HCT116 (cell line): ENCODE results near the gene TRIL. TPM values are rescaled to one million over a fixed set of nuclear protein-coding genes. Genes with fewer than 3 reads are reported as not detected.

Source experiments
- ATAC-seq: fragments of 200-7000 bp; cut with Tn5 transposase; 2 replicates; pipeline ENCODE4 v1.9.1; 2020; ENCODE audit warnings: mild to moderate bottlenecking, moderate library complexity
- BruUV-seq: library from RNA; stranded (reverse); fragments of 400-500 nt; replicated peaks from 2 replicates; lab custom pipeline; 2021; lab: Mats Ljungman, UMichigan
- CTCF ChIA-PET: fragments of 300-600 bp; sonication (Branson Sonifier 250); formaldehyde crosslinking; loops from one replicate; lab custom pipeline; 2021; ENCODE audit warnings: antibody characterized with exemption; lab: Charles Lee
- POLR2A ChIA-PET: fragments of 300-600, 350-600 bp; sonication (Branson Sonifier 250); formaldehyde crosslinking; loops from one replicate; lab custom pipeline; 2021; ENCODE audit warnings: antibody characterized with exemption; lab: Charles Lee
- RAD21 ChIA-PET, 2 experiments: fragments of 300-600 bp; sonication (Branson Sonifier 250); formaldehyde crosslinking; loops; one replicate each; lab custom pipeline; 2023; ENCODE audit warnings: low total read pairs in 2 of 2; ENCODE audit not compliant: uncharacterized antibody in 2 of 2, unreplicated experiment in 2 of 2, low non-redundant PET in 1 of 2; lab: Charles Lee
- DNase-seq: peaks from one replicate; pipeline ENCODE4 v3.0.0-alpha.2; 2010; ENCODE audit warnings: low read depth, low spot score
- H2AFZ ChIP-seq: fragments of 200-600 bp; shearing (Covaris generic), sonication (generic); 2 replicates; pipeline ENCODE4 v1.6.1; 2017; ENCODE audit warnings: low read depth, mixed run types, mixed read lengths, antibody characterized with exemption, low read length; ENCODE audit not compliant: poor library complexity, severe bottlenecking
- H3K27ac ChIP-seq: 2 replicates; pipeline ENCODE4 v1.5.1; 2012; ENCODE audit warnings: low read depth, low read length
- H3K27me3 ChIP-seq: fragments of 200-600 bp; sonication (generic); 2 replicates; pipeline ENCODE4 v1.6.1; 2016; ENCODE audit warnings: mixed run types, low read length, mixed read lengths; ENCODE audit not compliant: insufficient read depth
- H3K36me3 ChIP-seq, 2 experiments: fragments of 200-500 bp in 1 of 2; fragments of 200-600 bp in 1 of 2; sonication (Bioruptor generic) in 1 of 2; sonication (generic) in 1 of 2; 2 replicates each; pipeline versions ENCODE4 v1.5.1 to v1.6.1; 2014 to 2016; ENCODE audit warnings: low read length in 2 of 2, inconsistent platforms in 1 of 2, mixed read lengths in 1 of 2, mixed run types in 1 of 2; ENCODE audit not compliant: insufficient read depth in 2 of 2, control insufficient read depth in 1 of 2
- H3K4me1 ChIP-seq, 2 experiments: fragments of 200-600 bp in 1 of 2; sonication (generic) in 1 of 2; 2 replicates each; pipeline versions ENCODE4 v1.5.1 to v1.6.1; 2012 to 2017; ENCODE audit warnings: low read length in 2 of 2, inconsistent platforms in 1 of 2, mild to moderate bottlenecking in 1 of 2, mixed read lengths in 1 of 2, mixed run types in 1 of 2, moderate library complexity in 1 of 2; ENCODE audit not compliant: insufficient read depth in 2 of 2, control insufficient read depth in 1 of 2
- H3K4me2 ChIP-seq: fragments of 200-600 bp; sonication (generic); 2 replicates; pipeline ENCODE4 v1.6.1; 2017; ENCODE audit warnings: mixed run types, low read length, mixed read lengths
- H3K4me3 ChIP-seq, 2 experiments: fragments of 200-600 bp in 1 of 2; sonication (generic) in 1 of 2; replicated peaks in 1 of 2; 2 replicates each; pipeline ENCODE4 v1.5.1; 2011 to 2016; ENCODE audit warnings: low read length in 2 of 2, control low read depth in 1 of 2, low read depth in 1 of 2, mild to moderate bottlenecking in 1 of 2, mixed read lengths in 1 of 2, mixed run types in 1 of 2
- H3K79me2 ChIP-seq: fragments of 200-600 bp; sonication (generic); 2 replicates; pipeline ENCODE4 v1.6.1; 2017; ENCODE audit warnings: mild to moderate bottlenecking, mixed run types, low read length, moderate library complexity, mixed read lengths; ENCODE audit not compliant: insufficient read depth
- H3K9ac ChIP-seq: fragments of 200-600 bp; sonication (generic); 2 replicates; pipeline ENCODE4 v1.6.1; 2016; ENCODE audit warnings: low read length, mixed read lengths
- H3K9me2 ChIP-seq: fragments of 200-600 bp; sonication (generic), shearing (Covaris generic); 2 replicates; pipeline ENCODE4 v1.6.1; 2017; ENCODE audit warnings: mixed run types, mild to moderate bottlenecking, moderate library complexity; ENCODE audit not compliant: insufficient read depth
- H3K9me3 ChIP-seq, 2 experiments: fragments of 200-500 bp in 1 of 2; fragments of 200-600 bp in 1 of 2; sonication (Bioruptor generic) in 1 of 2; sonication (generic) in 1 of 2; 2 replicates each; pipeline ENCODE4 v1.6.1; 2014 to 2017; ENCODE audit warnings: low read length in 2 of 2, mixed read lengths in 2 of 2, inconsistent platforms in 1 of 2, low read depth in 1 of 2, mild to moderate bottlenecking in 1 of 2, mixed run types in 1 of 2, moderate library complexity in 1 of 2; ENCODE audit not compliant: control insufficient read depth in 1 of 2, insufficient read depth in 1 of 2
- H4K20me1 ChIP-seq: fragments of 200-600 bp; sonication (generic), shearing (Covaris generic); 2 replicates; pipeline ENCODE4 v1.6.1; 2017; ENCODE audit warnings: mixed run types, mild to moderate bottlenecking, moderate library complexity; ENCODE audit not compliant: insufficient read depth
- ATF3 ChIP-seq: IDR thresholded peaks from 2 replicates; pipeline ENCODE4 v1.6.1; 2012
- CBX3 ChIP-seq: IDR thresholded peaks from 2 replicates; pipeline ENCODE4 v1.6.1; 2012; ENCODE audit warnings: low read depth
- CEBPB ChIP-seq: IDR thresholded peaks from 2 replicates; pipeline ENCODE4 v1.6.1; 2012; ENCODE audit warnings: low read depth
- ELF1 ChIP-seq: IDR thresholded peaks from 2 replicates; pipeline ENCODE4 v1.6.1; 2012; ENCODE audit warnings: low read depth, borderline replicate concordance
- EZH2phosphoT487 ChIP-seq: fragments of 200-600 bp; IDR thresholded peaks from 2 replicates; pipeline ENCODE4 v1.6.1; 2018; ENCODE audit warnings: antibody characterized with exemption, borderline replicate concordance
- FOSL1 ChIP-seq: IDR thresholded peaks from 2 replicates; pipeline ENCODE4 v1.6.1; 2012; ENCODE audit warnings: low read depth
- JUND ChIP-seq: IDR thresholded peaks from 2 replicates; pipeline ENCODE4 v1.6.1; 2012
- POLR2A ChIP-seq: IDR thresholded peaks from 2 replicates; pipeline ENCODE4 v1.7.0; 2011; ENCODE audit warnings: borderline replicate concordance; ENCODE audit not compliant: insufficient read depth, insufficient read length; ENCODE audit errors: extremely low read depth
- POLR2AphosphoS5 ChIP-seq: IDR thresholded peaks from 2 replicates; pipeline ENCODE4 v1.6.1; 2011; ENCODE audit warnings: mild to moderate bottlenecking, low read depth, low read length, moderate library complexity
- RAD21 ChIP-seq: IDR thresholded peaks from 2 replicates; pipeline ENCODE4 v1.6.1; 2012; ENCODE audit warnings: low read depth, mild to moderate bottlenecking
- SIN3A ChIP-seq: IDR thresholded peaks from 2 replicates; pipeline ENCODE4 v1.6.1; 2012; ENCODE audit warnings: low read depth
- SP1 ChIP-seq: IDR thresholded peaks from 2 replicates; pipeline ENCODE4 v1.6.1; 2012; ENCODE audit warnings: low read depth
- SRF ChIP-seq: IDR thresholded peaks from 2 replicates; pipeline ENCODE4 v1.6.1; 2012; ENCODE audit warnings: low read depth
- TCF7L2 ChIP-seq: IDR thresholded peaks from 2 replicates; pipeline ENCODE4 v1.7.0; 2011; ENCODE audit warnings: borderline replicate concordance, inconsistent platforms; ENCODE audit not compliant: insufficient read depth, insufficient read length; ENCODE audit errors: extremely low read depth
- YY1 ChIP-seq: IDR thresholded peaks from 2 replicates; pipeline ENCODE4 v1.6.1; 2011; ENCODE audit warnings: low read length, low read depth, moderate library complexity, mild to moderate bottlenecking; ENCODE audit not compliant: insufficient replicate concordance; ENCODE audit errors: extremely low read depth
- ZFX ChIP-seq: fragments of 450-650 bp; IDR thresholded peaks from 2 replicates; pipeline ENCODE4 v1.6.1; 2017
- ZNF274 ChIP-seq: fragments of 200-500 bp; sonication (Bioruptor generic); IDR thresholded peaks from 2 replicates; pipeline ENCODE4 v1.6.1; 2014; ENCODE audit warnings: mild to moderate bottlenecking, low read depth, low read length, inconsistent platforms
- intact Hi-C: fragments of 100-400 bp; cut with micrococcal nuclease; formaldehyde crosslinking; loops from 2 replicates; pipeline ENCODE4 v1.10.0; 2022
- total RNA-seq: library from RNA; stranded (reverse); gene quantifications from one replicate; pipeline ENCODE4 v1.2.1, GENCODE V29; 2021; ENCODE audit not compliant: unreplicated experiment
- TF ChIP-seq, protein P1 (sequence below): IDR thresholded peaks from 2 replicates; pipeline ENCODE4 v1.6.1; 2012; ENCODE audit warnings: low read depth
- TF ChIP-seq, protein P2 (sequence below): IDR thresholded peaks from 2 replicates; pipeline ENCODE4 v1.6.1; 2011; ENCODE audit warnings: mild to moderate bottlenecking, low read length, moderate library complexity; ENCODE audit not compliant: insufficient replicate concordance; ENCODE audit errors: extremely low read depth

The TRIL gene
- total RNA-seq, 1 experiment from 2014 or later = not detected

GRCh38 chr7:28940741-28941384 lies 17.3 kb downstream of the TRIL start (continued):
- TF ChIP-seq, protein P1, sequence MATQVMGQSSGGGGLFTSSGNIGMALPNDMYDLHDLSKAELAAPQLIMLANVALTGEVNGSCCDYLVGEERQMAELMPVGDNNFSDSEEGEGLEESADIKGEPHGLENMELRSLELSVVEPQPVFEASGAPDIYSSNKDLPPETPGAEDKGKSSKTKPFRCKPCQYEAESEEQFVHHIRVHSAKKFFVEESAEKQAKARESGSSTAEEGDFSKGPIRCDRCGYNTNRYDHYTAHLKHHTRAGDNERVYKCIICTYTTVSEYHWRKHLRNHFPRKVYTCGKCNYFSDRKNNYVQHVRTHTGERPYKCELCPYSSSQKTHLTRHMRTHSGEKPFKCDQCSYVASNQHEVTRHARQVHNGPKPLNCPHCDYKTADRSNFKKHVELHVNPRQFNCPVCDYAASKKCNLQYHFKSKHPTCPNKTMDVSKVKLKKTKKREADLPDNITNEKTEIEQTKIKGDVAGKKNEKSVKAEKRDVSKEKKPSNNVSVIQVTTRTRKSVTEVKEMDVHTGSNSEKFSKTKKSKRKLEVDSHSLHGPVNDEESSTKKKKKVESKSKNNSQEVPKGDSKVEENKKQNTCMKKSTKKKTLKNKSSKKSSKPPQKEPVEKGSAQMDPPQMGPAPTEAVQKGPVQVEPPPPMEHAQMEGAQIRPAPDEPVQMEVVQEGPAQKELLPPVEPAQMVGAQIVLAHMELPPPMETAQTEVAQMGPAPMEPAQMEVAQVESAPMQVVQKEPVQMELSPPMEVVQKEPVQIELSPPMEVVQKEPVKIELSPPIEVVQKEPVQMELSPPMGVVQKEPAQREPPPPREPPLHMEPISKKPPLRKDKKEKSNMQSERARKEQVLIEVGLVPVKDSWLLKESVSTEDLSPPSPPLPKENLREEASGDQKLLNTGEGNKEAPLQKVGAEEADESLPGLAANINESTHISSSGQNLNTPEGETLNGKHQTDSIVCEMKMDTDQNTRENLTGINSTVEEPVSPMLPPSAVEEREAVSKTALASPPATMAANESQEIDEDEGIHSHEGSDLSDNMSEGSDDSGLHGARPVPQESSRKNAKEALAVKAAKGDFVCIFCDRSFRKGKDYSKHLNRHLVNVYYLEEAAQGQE = no peak

DNA sequence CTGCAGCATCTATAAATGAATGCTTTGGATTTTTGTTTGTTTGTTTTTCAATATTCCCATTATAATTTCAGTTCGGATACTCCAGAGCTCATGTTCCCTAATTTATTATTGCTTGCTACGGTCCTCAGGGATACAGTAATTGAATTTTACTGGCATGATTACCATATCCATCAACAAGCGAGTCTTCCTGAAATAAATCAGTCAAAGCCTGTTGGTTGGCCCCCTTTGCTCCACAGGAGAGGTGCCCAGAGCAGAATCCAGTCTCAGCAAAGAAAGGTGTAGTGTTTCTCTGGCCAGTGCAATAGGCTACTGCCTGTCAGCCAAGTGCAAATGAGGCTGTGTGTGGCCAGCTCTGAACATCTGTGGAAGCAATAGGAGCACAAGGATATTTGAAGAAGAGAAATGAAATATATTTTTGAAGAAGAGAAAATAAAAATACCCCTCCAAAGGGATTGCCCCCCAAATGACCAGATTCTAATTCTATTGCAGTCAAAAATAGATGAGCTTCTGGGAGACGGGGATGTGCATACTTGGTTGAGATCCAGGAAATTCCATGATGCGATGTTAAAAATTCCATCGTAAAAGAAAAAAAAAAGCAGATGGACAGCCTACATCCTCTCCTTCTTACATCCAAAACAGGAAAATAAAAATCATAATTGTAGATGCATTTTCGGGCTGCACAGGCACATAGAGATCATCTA lies 18.1 kb downstream of the TRIL start:
- ChIA-PET CTCF (interaction anchor here (1.5 kb wide), 1 partner anchor 13 kb away, joined by 4 read pairs; no protein-coding TSS in a partner anchor), POLR2A (no interaction called here), RAD21 (no interaction called here)
- Histone ChIP-seq H3K4me2 (no peak overlapping the region), H3K9me2 (no peaks in the 10 kb centered on the region), H2AFZ (no peak overlapping the region), H3K9ac (no peak overlapping the region), H3K27ac (no peak overlapping the region), H3K36me3 (no peaks in the 10 kb centered on the region), H3K79me2 (no peaks in the 10 kb centered on the region), H4K20me1 (no peaks in the 10 kb centered on the region), H3K4me1 (no peaks in the 10 kb centered on the region), H3K9me3 (no peaks in the 10 kb centered on the region), H3K27me3 (no peaks in the 10 kb centered on the region), H3K4me3 (no peak overlapping the region)
- TF ChIP-seq FOSL1 = no peak
- TF ChIP-seq SRF = no peak
- TF ChIP-seq ZNF274 = no peak
- no peak for TF ChIP-seq CEBPB
- TF ChIP-seq POLR2AphosphoS5 = no peak
- no peak for TF ChIP-seq YY1
- TF ChIP-seq POLR2A = no peak
- TF ChIP-seq SIN3A = no peak
- no peak for TF ChIP-seq CBX3
- no peak for TF ChIP-seq ELF1
- no peak for TF ChIP-seq ZFX
- no peak for TF ChIP-seq RAD21
- TF ChIP-seq SP1 = no peak
- TF ChIP-seq EZH2phosphoT487 = no peak
- no peak for TF ChIP-seq ATF3
- TF ChIP-seq, protein P2, sequence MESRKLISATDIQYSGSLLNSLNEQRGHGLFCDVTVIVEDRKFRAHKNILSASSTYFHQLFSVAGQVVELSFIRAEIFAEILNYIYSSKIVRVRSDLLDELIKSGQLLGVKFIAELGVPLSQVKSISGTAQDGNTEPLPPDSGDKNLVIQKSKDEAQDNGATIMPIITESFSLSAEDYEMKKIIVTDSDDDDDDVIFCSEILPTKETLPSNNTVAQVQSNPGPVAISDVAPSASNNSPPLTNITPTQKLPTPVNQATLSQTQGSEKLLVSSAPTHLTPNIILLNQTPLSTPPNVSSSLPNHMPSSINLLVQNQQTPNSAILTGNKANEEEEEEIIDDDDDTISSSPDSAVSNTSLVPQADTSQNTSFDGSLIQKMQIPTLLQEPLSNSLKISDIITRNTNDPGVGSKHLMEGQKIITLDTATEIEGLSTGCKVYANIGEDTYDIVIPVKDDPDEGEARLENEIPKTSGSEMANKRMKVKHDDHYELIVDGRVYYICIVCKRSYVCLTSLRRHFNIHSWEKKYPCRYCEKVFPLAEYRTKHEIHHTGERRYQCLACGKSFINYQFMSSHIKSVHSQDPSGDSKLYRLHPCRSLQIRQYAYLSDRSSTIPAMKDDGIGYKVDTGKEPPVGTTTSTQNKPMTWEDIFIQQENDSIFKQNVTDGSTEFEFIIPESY = no peak
- no peak for TF ChIP-seq JUND
- TF ChIP-seq TCF7L2 = no peak
- intact Hi-C loops = no loop called here
- DNase-seq (no peak), ATAC-seq (no peak)
- BruUV-seq = no TSS peak
